NCI-H2081 (cell line): Measurements from ENCODE around the gene NLRP3.
"Not testable (repeated sequence)": the region's sequence is repeated elsewhere in the genome, so short reads cannot be mapped to it uniquely, and the experiment has no call there.

Source experiments
- DNase-seq, 2 experiments: peaks; one replicate each; lab custom pipeline; 2025; lab: John Stamatoyannopoulos, UW

The NLRP3 gene

GRCh38 chr1:247469141-247469535 lies 53.2 kb downstream of the NLRP3 start:
- no peak for DNase-seq

- DNase-seq: not testable (repeated sequence)
Observed at GRCh38 chr1:247470942-247471429, 55.0 kb downstream of the NLRP3 start.

GRCh38 chr1:247471445-247472016 lies 55.6 kb downstream of the NLRP3 start:
- no peak for DNase-seq

GRCh38 chr1:247472035-247472434 lies 56.1 kb downstream of the NLRP3 start:
- DNase-seq: no peak

GRCh38 chr1:247474367-247474766 lies 58.4 kb downstream of the NLRP3 start:
- DNase-seq: no peak

- DNase-seq: no peak
Observed at GRCh38 chr1:247475793-247476192, 59.8 kb downstream of the NLRP3 start.

GRCh38 chr1:247476328-247477058 lies 60.5 kb downstream of the NLRP3 start:
- not testable (repeated sequence) for DNase-seq

GRCh38 chr1:247482747-247483146 lies 66.8 kb downstream of the NLRP3 start:
- DNase-seq: no peak

GRCh38 chr1:247487057-247487456 lies 71.1 kb downstream of the NLRP3 start:
- peak; percentile 53 to 62 for DNase-seq

- no peak for DNase-seq
Observed at GRCh38 chr1:247491328-247491727, 75.4 kb downstream of the NLRP3 start.

GRCh38 chr1:247493106-247493505 lies 77.1 kb downstream of the NLRP3 start:
- no peak for DNase-seq

- no peak for DNase-seq
Observed at GRCh38 chr1:247494767-247495166, 78.8 kb downstream of the NLRP3 start.

GRCh38 chr1:247496581-247497285 lies 80.8 kb downstream of the NLRP3 start:
- DNase-seq: peak; percentile 11 to 67
